K562 (cell line): Measurements from ENCODE around the gene NPNT.

Experiments used
- BCL6 ChIP-seq: fragments of 250-450 bp; sonication (Bioruptor Pico); IDR thresholded peaks from 2 replicates; pipeline ENCODE4 v1.4.0; 2020
- CREB1 ChIP-seq, 2 experiments: sonication (generic) in 1 of 2; formaldehyde crosslinking in 1 of 2; IDR thresholded peaks; 2 replicates each; pipeline versions ENCODE4 v1.6.1 to v1.8.0; 2012 to 2022; ENCODE audit warnings: inconsistent platforms in 1 of 2, mild to moderate bottlenecking in 1 of 2, missing genetic modification reagents in 1 of 2, moderate library complexity in 1 of 2
- MXI1 ChIP-seq: IDR thresholded peaks from 2 replicates; pipeline ENCODE4 v1.6.1; 2011; ENCODE audit warnings: low read depth, mild to moderate bottlenecking, improper control_type of control experiment, low read length
- MYC ChIP-seq, 2 experiments: fragments of 250-450 bp in 1 of 2; sonication (Bioruptor Pico) in 1 of 2; IDR thresholded peaks; 2 replicates each; pipeline versions ENCODE4 v1.5.1 to v1.6.1; 2012 to 2021; ENCODE audit warnings: low read depth in 2 of 2, borderline replicate concordance in 1 of 2, improper control_type of control experiment in 1 of 2, low read length in 1 of 2, mild to moderate bottlenecking in 1 of 2, moderate library complexity in 1 of 2
- PHF20 ChIP-seq: fragments of 450-650 bp; IDR thresholded peaks from 2 replicates; pipeline ENCODE4 v1.6.1; 2018; ENCODE audit not compliant: partially characterized antibody
- TF ChIP-seq, protein P1 (sequence below): sonication (generic); formaldehyde crosslinking; IDR thresholded peaks from 2 replicates; pipeline ENCODE4 v1.8.1; 2023; ENCODE audit warnings: mild to moderate bottlenecking, missing genetic modification reagents
- TF ChIP-seq, protein P2 (sequence below), 3 experiments: IDR thresholded peaks in 2 of 3; conservative IDR thresholded peaks in 1 of 3; 2 replicates each; pipeline ENCODE4 v1.5.1; 2011 to 2012; ENCODE audit warnings: low read length in 3 of 3, mild to moderate bottlenecking in 3 of 3, control low read depth in 2 of 3, improper control_type of control experiment in 1 of 3, inconsistent platforms in 1 of 3, low read depth in 1 of 3, mixed read lengths in 1 of 3, moderate library complexity in 1 of 3; ENCODE audit not compliant: insufficient read depth in 2 of 3

DNA sequence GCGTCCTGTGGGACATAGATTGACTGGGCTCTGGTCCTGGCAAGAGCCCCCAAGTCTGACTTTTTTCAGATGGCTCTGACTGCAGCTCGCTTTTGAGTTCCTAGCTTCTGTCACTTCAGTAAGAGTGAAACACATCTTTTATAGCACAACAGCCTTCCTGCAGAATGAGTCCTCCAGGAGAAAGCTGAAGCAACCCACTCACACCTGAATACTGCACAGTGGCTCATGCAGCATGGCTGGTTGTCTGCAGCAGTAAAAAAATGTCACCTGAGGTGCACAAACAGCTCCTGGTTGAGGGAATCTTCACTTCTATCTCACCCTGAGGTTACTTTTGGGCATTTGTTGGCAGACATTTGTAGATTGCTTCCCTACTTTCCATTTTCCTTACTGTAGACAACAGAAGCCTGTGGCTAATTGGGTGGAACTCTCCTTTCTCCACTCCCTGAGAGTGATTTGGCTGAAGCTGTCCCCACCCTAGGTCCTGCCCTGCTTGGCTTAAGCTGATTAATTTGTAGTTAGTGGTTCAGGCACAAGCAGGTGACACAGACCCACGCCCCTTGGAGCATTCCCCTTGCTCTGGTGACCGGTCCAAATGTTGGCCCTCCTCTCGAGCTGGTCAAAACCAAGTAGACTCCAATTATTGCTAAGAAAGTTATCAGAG, 99.7 kb downstream of the NPNT start:
- TF ChIP-seq MXI1 (no peak), MYC (IDR thresholded peaks at IDR 0.05; ENCODE audit: low read depth, low read length) (no peak), MYC (CRISPR knock-in tag; IDR thresholded peaks at IDR 0.05; ENCODE audit: borderline replicate concordance, low read depth) (no peak), BCL6 (CRISPR knock-in tag) (no peak), CREB1 (IDR thresholded peaks at IDR 0.05) (no peak), CREB1 (CRISPR knock-in tag; IDR thresholded peaks at IDR 0.05) (no peak), PHF20 (no peak)
- TF ChIP-seq, protein P1, sequence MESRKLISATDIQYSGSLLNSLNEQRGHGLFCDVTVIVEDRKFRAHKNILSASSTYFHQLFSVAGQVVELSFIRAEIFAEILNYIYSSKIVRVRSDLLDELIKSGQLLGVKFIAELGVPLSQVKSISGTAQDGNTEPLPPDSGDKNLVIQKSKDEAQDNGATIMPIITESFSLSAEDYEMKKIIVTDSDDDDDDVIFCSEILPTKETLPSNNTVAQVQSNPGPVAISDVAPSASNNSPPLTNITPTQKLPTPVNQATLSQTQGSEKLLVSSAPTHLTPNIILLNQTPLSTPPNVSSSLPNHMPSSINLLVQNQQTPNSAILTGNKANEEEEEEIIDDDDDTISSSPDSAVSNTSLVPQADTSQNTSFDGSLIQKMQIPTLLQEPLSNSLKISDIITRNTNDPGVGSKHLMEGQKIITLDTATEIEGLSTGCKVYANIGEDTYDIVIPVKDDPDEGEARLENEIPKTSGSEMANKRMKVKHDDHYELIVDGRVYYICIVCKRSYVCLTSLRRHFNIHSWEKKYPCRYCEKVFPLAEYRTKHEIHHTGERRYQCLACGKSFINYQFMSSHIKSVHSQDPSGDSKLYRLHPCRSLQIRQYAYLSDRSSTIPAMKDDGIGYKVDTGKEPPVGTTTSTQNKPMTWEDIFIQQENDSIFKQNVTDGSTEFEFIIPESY (CRISPR knock-in tag), result no peak
- TF ChIP-seq, protein P2, sequence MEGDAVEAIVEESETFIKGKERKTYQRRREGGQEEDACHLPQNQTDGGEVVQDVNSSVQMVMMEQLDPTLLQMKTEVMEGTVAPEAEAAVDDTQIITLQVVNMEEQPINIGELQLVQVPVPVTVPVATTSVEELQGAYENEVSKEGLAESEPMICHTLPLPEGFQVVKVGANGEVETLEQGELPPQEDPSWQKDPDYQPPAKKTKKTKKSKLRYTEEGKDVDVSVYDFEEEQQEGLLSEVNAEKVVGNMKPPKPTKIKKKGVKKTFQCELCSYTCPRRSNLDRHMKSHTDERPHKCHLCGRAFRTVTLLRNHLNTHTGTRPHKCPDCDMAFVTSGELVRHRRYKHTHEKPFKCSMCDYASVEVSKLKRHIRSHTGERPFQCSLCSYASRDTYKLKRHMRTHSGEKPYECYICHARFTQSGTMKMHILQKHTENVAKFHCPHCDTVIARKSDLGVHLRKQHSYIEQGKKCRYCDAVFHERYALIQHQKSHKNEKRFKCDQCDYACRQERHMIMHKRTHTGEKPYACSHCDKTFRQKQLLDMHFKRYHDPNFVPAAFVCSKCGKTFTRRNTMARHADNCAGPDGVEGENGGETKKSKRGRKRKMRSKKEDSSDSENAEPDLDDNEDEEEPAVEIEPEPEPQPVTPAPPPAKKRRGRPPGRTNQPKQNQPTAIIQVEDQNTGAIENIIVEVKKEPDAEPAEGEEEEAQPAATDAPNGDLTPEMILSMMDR (IDR thresholded peaks at IDR 0.05 in 2 of 3, conservative IDR thresholded peaks at IDR 0.05 in 1 of 3; ENCODE audit: insufficient read depth in 2 of 3, low read depth in 1 of 3, low read length in 3 of 3), result no peak
